Measurements from ENCODE around the gene GNG12.

DNA sequence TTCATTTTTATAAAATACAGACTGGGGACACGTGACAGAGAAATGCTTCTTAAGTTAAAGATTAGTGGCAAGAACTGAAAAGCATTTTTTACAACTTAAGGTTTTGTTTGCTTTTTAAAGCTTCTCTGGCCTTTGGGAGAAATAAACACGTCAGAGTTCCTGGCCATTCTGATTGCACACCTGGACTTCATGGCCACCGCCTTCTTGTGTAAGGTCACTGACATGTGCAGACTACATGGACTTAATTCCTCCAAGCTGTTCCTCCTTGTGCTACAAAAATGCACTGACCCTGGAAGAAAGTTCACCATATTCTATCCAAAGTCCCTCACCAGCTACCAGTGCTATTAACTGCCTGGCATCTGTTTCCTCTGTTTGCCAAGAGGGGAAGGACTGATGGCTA is 92.1 kb downstream of the GNG12 start:
- TF ChIP-seq, protein P1, sequence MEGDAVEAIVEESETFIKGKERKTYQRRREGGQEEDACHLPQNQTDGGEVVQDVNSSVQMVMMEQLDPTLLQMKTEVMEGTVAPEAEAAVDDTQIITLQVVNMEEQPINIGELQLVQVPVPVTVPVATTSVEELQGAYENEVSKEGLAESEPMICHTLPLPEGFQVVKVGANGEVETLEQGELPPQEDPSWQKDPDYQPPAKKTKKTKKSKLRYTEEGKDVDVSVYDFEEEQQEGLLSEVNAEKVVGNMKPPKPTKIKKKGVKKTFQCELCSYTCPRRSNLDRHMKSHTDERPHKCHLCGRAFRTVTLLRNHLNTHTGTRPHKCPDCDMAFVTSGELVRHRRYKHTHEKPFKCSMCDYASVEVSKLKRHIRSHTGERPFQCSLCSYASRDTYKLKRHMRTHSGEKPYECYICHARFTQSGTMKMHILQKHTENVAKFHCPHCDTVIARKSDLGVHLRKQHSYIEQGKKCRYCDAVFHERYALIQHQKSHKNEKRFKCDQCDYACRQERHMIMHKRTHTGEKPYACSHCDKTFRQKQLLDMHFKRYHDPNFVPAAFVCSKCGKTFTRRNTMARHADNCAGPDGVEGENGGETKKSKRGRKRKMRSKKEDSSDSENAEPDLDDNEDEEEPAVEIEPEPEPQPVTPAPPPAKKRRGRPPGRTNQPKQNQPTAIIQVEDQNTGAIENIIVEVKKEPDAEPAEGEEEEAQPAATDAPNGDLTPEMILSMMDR (IDR thresholded peaks at IDR 0.05), result no peak
- TF ChIP-seq, protein P2, sequence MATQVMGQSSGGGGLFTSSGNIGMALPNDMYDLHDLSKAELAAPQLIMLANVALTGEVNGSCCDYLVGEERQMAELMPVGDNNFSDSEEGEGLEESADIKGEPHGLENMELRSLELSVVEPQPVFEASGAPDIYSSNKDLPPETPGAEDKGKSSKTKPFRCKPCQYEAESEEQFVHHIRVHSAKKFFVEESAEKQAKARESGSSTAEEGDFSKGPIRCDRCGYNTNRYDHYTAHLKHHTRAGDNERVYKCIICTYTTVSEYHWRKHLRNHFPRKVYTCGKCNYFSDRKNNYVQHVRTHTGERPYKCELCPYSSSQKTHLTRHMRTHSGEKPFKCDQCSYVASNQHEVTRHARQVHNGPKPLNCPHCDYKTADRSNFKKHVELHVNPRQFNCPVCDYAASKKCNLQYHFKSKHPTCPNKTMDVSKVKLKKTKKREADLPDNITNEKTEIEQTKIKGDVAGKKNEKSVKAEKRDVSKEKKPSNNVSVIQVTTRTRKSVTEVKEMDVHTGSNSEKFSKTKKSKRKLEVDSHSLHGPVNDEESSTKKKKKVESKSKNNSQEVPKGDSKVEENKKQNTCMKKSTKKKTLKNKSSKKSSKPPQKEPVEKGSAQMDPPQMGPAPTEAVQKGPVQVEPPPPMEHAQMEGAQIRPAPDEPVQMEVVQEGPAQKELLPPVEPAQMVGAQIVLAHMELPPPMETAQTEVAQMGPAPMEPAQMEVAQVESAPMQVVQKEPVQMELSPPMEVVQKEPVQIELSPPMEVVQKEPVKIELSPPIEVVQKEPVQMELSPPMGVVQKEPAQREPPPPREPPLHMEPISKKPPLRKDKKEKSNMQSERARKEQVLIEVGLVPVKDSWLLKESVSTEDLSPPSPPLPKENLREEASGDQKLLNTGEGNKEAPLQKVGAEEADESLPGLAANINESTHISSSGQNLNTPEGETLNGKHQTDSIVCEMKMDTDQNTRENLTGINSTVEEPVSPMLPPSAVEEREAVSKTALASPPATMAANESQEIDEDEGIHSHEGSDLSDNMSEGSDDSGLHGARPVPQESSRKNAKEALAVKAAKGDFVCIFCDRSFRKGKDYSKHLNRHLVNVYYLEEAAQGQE (IDR thresholded peaks at IDR 0.05; ENCODE audit: insufficient read depth in 1 of 2, low read depth in 2 of 2, low read length in 1 of 2), result no peak
- no peak for TF ChIP-seq POLR2AphosphoS5 (IDR thresholded peaks at IDR 0.05; ENCODE audit: low read depth, low read length)

Measured in Panc1 (cell line).